Mesenchymal stem cell (in vitro differentiated cells and primary cell): ENCODE measurements around the gene MYO6.

Source experiments
- DNase-seq: peaks from one replicate; pipeline ENCODE4 v3.0.0-alpha.2; 2013
- H2AFZ ChIP-seq: one replicate; pipeline ENCODE4 v1.6.1; 2013; ENCODE audit warnings: low read depth, mild to moderate bottlenecking, control low read depth, inconsistent platforms, low read length, moderate library complexity
- H2AK5ac ChIP-seq: 2 replicates; pipeline ENCODE4 v1.6.1; 2013; ENCODE audit warnings: low read length, moderate library complexity, mild to moderate bottlenecking, inconsistent platforms; ENCODE audit not compliant: severe bottlenecking
- H2BK120ac ChIP-seq: one replicate; pipeline ENCODE4 v1.6.1; 2013; ENCODE audit warnings: low read depth, mild to moderate bottlenecking, inconsistent platforms, low read length, moderate library complexity
- H2BK12ac ChIP-seq, 2 experiments: one replicate each; pipeline ENCODE4 v1.6.1; 2013; ENCODE audit warnings: inconsistent platforms in 2 of 2, low read length in 2 of 2, mild to moderate bottlenecking in 2 of 2, moderate library complexity in 2 of 2, control low read depth in 1 of 2
- H2BK15ac ChIP-seq: one replicate; pipeline ENCODE4 v1.6.1; 2013; ENCODE audit warnings: mild to moderate bottlenecking, low read depth, inconsistent platforms; ENCODE audit not compliant: poor library complexity, severe bottlenecking
- H2BK5ac ChIP-seq: 2 replicates; pipeline ENCODE4 v1.6.1; 2013; ENCODE audit warnings: low read depth, mild to moderate bottlenecking, low read length, control low read depth, inconsistent platforms; ENCODE audit not compliant: poor library complexity, severe bottlenecking
- H3K14ac ChIP-seq, 2 experiments: one replicate each; pipeline ENCODE4 v1.6.1; 2013; ENCODE audit warnings: inconsistent platforms in 2 of 2, low read length in 2 of 2, control low read depth in 1 of 2, mild to moderate bottlenecking in 1 of 2, moderate library complexity in 1 of 2
- H3K18ac ChIP-seq, 2 experiments: one replicate each; pipeline ENCODE4 v1.6.1; 2013; ENCODE audit warnings: inconsistent platforms in 2 of 2, low read length in 2 of 2, control low read depth in 1 of 2, low read depth in 1 of 2, mild to moderate bottlenecking in 1 of 2
- H3K23ac ChIP-seq, 2 experiments: one replicate each; pipeline ENCODE4 v1.6.1; 2013; ENCODE audit warnings: inconsistent platforms in 2 of 2, low read length in 2 of 2, mild to moderate bottlenecking in 2 of 2, moderate library complexity in 2 of 2, control low read depth in 1 of 2
- H3K27ac ChIP-seq: 2 replicates; pipeline ENCODE4 v1.5.1; 2013; ENCODE audit warnings: mild to moderate bottlenecking, moderate library complexity, low read length, control low read depth, inconsistent platforms; ENCODE audit not compliant: poor library complexity, severe bottlenecking
- H3K27me3 ChIP-seq, 2 experiments: 2 replicates each; pipeline versions ENCODE4 v1.6.1 to v1.7.0; 2013; ENCODE audit warnings: low read length in 2 of 2, mild to moderate bottlenecking in 2 of 2, moderate library complexity in 2 of 2, control low read depth in 1 of 2, inconsistent platforms in 1 of 2; ENCODE audit not compliant: control insufficient read depth in 1 of 2, insufficient read depth in 1 of 2
- H3K36me3 ChIP-seq, 2 experiments: 2 replicates each; pipeline versions ENCODE4 v1.6.1 to v1.7.0; 2013; ENCODE audit warnings: low read length in 2 of 2, control low read depth in 1 of 2, inconsistent platforms in 1 of 2, low read depth in 1 of 2, mild to moderate bottlenecking in 1 of 2; ENCODE audit not compliant: insufficient read depth in 2 of 2, control insufficient read depth in 1 of 2
- H3K4ac ChIP-seq, 2 experiments: one replicate each; pipeline ENCODE4 v1.6.1; 2013; ENCODE audit warnings: inconsistent platforms in 2 of 2, low read length in 2 of 2, mild to moderate bottlenecking in 2 of 2, moderate library complexity in 2 of 2, control low read depth in 1 of 2, low read depth in 1 of 2
- H3K4me1 ChIP-seq: 2 replicates; pipeline ENCODE4 v1.6.1; 2013; ENCODE audit warnings: low read depth, low read length, control low read depth; ENCODE audit not compliant: control insufficient read depth, insufficient read depth
- H3K4me2 ChIP-seq: 2 replicates; pipeline ENCODE4 v1.6.1; 2013; ENCODE audit warnings: low read length, mild to moderate bottlenecking, inconsistent platforms; ENCODE audit not compliant: poor library complexity, severe bottlenecking
- H3K4me3 ChIP-seq, 2 experiments: 2 replicates each; pipeline versions ENCODE4 v1.5.1 to v1.7.0; 2013; ENCODE audit warnings: low read length in 2 of 2, mild to moderate bottlenecking in 2 of 2, control low read depth in 1 of 2, low read depth in 1 of 2; ENCODE audit not compliant: insufficient read depth in 1 of 2
- H3K79me1 ChIP-seq: replicated peaks from 2 replicates; pipeline ENCODE4 v1.6.1; 2013; ENCODE audit warnings: mild to moderate bottlenecking, control low read depth, low read length, inconsistent platforms; ENCODE audit not compliant: poor library complexity, severe bottlenecking
- H3K9ac ChIP-seq: 2 replicates; pipeline ENCODE4 v1.7.0; 2013; ENCODE audit warnings: mild to moderate bottlenecking, low read length, moderate library complexity
- H3K9me3 ChIP-seq: 2 replicates; pipeline ENCODE4 v1.7.0; 2013; ENCODE audit warnings: mild to moderate bottlenecking, low read length; ENCODE audit not compliant: control insufficient read depth
- H4K8ac ChIP-seq: one replicate; pipeline ENCODE4 v1.6.1; 2013; ENCODE audit warnings: inconsistent platforms, mild to moderate bottlenecking, low read length, moderate library complexity
- H4K91ac ChIP-seq: one replicate; pipeline ENCODE4 v1.6.1; 2013; ENCODE audit warnings: mild to moderate bottlenecking, low read length, inconsistent platforms
- WGBS: methylation state at CpG from one replicate; pipeline ENCODE4 v1.1.7; 2013; ENCODE audit warnings: mixed read lengths; 5-methylcytosine and 5-hydroxymethylcytosine counted together

The MYO6 gene

DNA sequence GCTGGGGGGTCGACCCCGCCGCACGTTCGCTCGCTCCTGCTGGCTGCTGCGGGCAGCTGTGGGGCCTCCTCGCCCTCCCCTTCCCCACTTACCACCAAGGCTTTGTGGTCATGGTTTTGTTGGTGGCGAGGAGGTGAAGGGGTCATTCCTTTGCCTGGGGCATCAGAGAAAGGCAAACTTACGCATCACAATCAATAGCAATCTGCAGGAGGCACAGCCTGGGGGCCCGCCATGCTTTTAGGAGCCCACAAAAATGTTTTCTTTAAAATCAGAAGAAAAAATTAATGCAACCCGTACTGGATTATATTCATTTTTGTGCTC is 186.4 kb downstream of the MYO6 start:
- Histone ChIP-seq H3K4me2 (peak overlapping the region; percentile 90), H3K27me3 (peaks cover 0 to 13% of the 10 kb centered on the region in 2 experiments), H2BK5ac (no peak overlapping the region), H2AFZ (peak overlapping the region; percentile 97), H3K4ac (peak overlapping the region in 1 of 2 experiments; percentile 49), H4K8ac (peak overlapping the region; percentile 59), H3K4me3 (peak overlapping the region; percentile 47 to 74), H4K91ac (no peak overlapping the region), H3K23ac (no peak overlapping the region), H3K9ac (peak overlapping the region; percentile 65), H3K36me3 (no peaks in the 10 kb centered on the region), H2BK120ac (no peak overlapping the region), H3K9me3 (no peaks in the 10 kb centered on the region), H3K27ac (no peak overlapping the region), H3K18ac (peak overlapping the region in 1 of 2 experiments; percentile 78), H3K4me1 (peaks cover 13% of the 10 kb centered on the region), H2BK15ac (peak overlapping the region; percentile 64), H2BK12ac (peak overlapping the region in 1 of 2 experiments; percentile 71), H2AK5ac (no peak overlapping the region), H3K14ac (peak overlapping the region in 1 of 2 experiments; percentile 44), H3K79me1 (no peaks in the 10 kb centered on the region)
- WGBS = 23% methylated on average over 10 of the region's 12 CpGs
- DNase-seq = no peak

DNA sequence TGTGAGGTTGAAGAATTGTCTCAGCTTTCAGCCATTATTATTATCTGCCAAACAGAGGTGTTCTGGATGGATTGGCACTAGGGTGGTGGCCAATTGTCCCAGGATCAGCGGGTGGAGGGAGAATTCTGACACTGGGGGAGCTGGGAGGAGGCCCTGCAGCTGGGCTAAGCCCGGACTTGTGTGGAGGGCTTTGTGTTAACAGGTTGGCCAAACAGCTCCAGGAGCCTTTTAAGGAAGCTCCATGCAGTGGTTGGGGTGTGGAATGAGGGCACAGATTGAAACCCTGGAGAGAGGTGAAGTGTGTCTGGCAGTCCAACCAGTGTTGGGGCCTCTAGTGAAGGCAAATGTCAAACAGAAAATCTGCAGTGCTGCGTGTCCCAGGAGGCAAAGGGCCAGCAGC is 187.6 kb downstream of the MYO6 start:
- H3K4me3 ChIP-seq = no peak overlapping the region
- no peak overlapping the region for H2BK5ac ChIP-seq
- H3K9ac ChIP-seq = no peak overlapping the region
- H3K79me1 ChIP-seq = no peaks in the 10 kb centered on the region
- H2BK12ac ChIP-seq = no peak overlapping the region
- 93% methylated on average over 3 of the region's 3 CpGs for WGBS
- H2BK120ac ChIP-seq = no peak overlapping the region
- H4K91ac ChIP-seq = no peak overlapping the region
- no peak overlapping the region for H2BK15ac ChIP-seq
- no peak overlapping the region for H3K14ac ChIP-seq
- H3K4me1 ChIP-seq = peaks cover 10% of the 10 kb centered on the region
- no peak overlapping the region for H4K8ac ChIP-seq
- H3K36me3 ChIP-seq = no peaks in the 10 kb centered on the region
- H3K4me2 ChIP-seq = no peak overlapping the region
- no peaks in the 10 kb centered on the region for H3K9me3 ChIP-seq
- H3K23ac ChIP-seq = no peak overlapping the region
- H2AK5ac ChIP-seq = no peak overlapping the region
- no peak overlapping the region for H2AFZ ChIP-seq
- H3K18ac ChIP-seq = no peak overlapping the region
- H3K27me3 ChIP-seq = peaks cover 0 to 13% of the 10 kb centered on the region in 2 experiments
- DNase-seq = no peak
- no peak overlapping the region for H3K4ac ChIP-seq
- H3K27ac ChIP-seq = no peak overlapping the region

DNA sequence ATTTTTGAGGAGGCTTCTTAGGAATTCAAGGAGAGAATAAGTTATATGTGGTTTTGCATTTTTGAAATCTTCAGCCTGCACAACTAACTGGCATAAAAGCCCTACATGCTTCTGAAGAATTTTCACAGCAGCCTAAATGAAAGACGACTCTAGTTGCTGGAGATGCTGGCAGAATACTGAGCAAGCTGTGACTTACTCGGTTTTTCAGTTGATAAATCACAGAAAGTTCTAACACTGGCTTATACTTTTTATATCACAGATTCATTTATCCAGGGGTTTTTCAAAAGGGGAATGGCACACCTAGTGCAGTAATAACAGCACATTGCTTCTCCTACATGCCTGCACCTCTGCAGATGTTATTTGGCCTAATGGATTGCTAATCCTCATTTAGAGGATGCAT is 188.8 kb downstream of the MYO6 start:
- WGBS = 100% methylated on average over 2 of the region's 2 CpGs
- no peak overlapping the region for H4K8ac ChIP-seq

DNA sequence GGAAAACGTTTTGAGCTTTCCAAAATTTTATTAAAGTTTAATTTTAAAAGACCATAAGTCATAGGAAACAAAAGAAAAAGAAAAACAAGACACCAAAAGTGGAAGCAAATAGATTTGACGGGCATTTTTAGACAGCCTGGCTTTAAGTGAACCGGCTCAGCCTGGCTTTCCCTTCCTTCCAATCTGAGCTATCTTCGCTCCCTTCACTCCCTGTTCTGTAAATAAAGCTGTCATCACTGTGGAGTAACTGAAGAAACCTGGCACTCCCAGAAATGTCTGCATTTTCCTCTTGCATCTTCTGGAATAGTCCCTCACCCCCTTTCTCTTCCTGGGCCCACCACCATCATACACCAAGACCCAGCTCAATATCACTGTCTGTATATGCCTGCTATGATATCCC is 191.5 kb downstream of the MYO6 start:
- H3K18ac ChIP-seq = no peak overlapping the region
- H3K4ac ChIP-seq = no peak overlapping the region
- no peaks in the 10 kb centered on the region for H3K4me1 ChIP-seq
- no peak overlapping the region for H4K91ac ChIP-seq
- H3K4me2 ChIP-seq = no peak overlapping the region
- H3K27me3 ChIP-seq = peaks cover 5 to 13% of the 10 kb centered on the region in 2 experiments
- no peak overlapping the region for H2BK5ac ChIP-seq
- H3K23ac ChIP-seq = no peak overlapping the region
- WGBS = 62% methylated on average over 3 of the region's 4 CpGs
- no peak overlapping the region for H2BK120ac ChIP-seq
- no peak for DNase-seq
- H3K9me3 ChIP-seq = no peaks in the 10 kb centered on the region
- no peak overlapping the region for H2AK5ac ChIP-seq
- H2AFZ ChIP-seq = no peak overlapping the region
- H3K4me3 ChIP-seq = no peak overlapping the region
- no peak overlapping the region for H3K27ac ChIP-seq
- no peak overlapping the region for H4K8ac ChIP-seq
- H2BK15ac ChIP-seq = no peak overlapping the region
- no peak overlapping the region for H2BK12ac ChIP-seq
- no peaks in the 10 kb centered on the region for H3K36me3 ChIP-seq
- H3K79me1 ChIP-seq = no peaks in the 10 kb centered on the region
- no peak overlapping the region for H3K9ac ChIP-seq
- H3K14ac ChIP-seq = no peak overlapping the region

More for the DNA sequence above, 188.8 kb downstream of the MYO6 start:
- no peak overlapping the region for H2BK5ac ChIP-seq
- H4K91ac ChIP-seq = no peak overlapping the region
- H2AFZ ChIP-seq = no peak overlapping the region
- peaks cover 8% of the 10 kb centered on the region for H3K4me1 ChIP-seq
- H3K9me3 ChIP-seq = no peaks in the 10 kb centered on the region
- no peak overlapping the region for H2BK15ac ChIP-seq
- H3K4me3 ChIP-seq = no peak overlapping the region
- no peak for DNase-seq
- H2BK12ac ChIP-seq = no peak overlapping the region
- no peak overlapping the region for H3K27ac ChIP-seq
- no peak overlapping the region for H3K18ac ChIP-seq
- H3K23ac ChIP-seq = no peak overlapping the region
- H3K27me3 ChIP-seq = peaks cover 0 to 13% of the 10 kb centered on the region in 2 experiments
- no peak overlapping the region for H3K14ac ChIP-seq
- H2AK5ac ChIP-seq = no peak overlapping the region
- H3K79me1 ChIP-seq = no peaks in the 10 kb centered on the region
- no peak overlapping the region for H2BK120ac ChIP-seq
- H3K9ac ChIP-seq = no peak overlapping the region
- no peaks in the 10 kb centered on the region for H3K36me3 ChIP-seq
- H3K4ac ChIP-seq = no peak overlapping the region
- H3K4me2 ChIP-seq = no peak overlapping the region
